Measurements from ENCODE around the gene SRCIN1. TPM values are rescaled to one million over a fixed set of nuclear protein-coding genes. Genes with fewer than 3 reads are reported as not detected.

SRCIN1 gene
- total RNA-seq, 3 donors from 2014 or later, result 2.3 to 7.0 (median 2.5) TPM

- intact Hi-C loops (cut with DNase I, micrococcal nuclease), result no loop called here
- Histone ChIP-seq H3K9me3 (no peaks in the 10 kb centered on the region), H3K4me3 (no peak overlapping the region), H3K4me1 (ENCODE audit: low read depth) (peaks cover 17% of the 10 kb centered on the region), H3K36me3 (ENCODE audit: low read depth) (no peaks in the 10 kb centered on the region)
- no peak for TF ChIP-seq CTCF (IDR thresholded peaks at IDR 0.05)
- peak; percentile 78 to 88 (median 87) for DNase-seq
- peak; percentile 84 for ATAC-seq
Measured at GRCh38 chr17:38601539-38602351, 4.0 kb downstream of the SRCIN1 start.

GRCh38 chr17:38600906-38601305 is 4.8 kb downstream of the SRCIN1 start:
- ATAC-seq (no peak), DNase-seq (peak in 2 of 3 donors; percentile 46 to 57)
- intact Hi-C loops (cut with DNase I, micrococcal nuclease), result no loop called here
- H3K9me3 ChIP-seq, result no peaks in the 10 kb centered on the region
- no peaks in the 10 kb centered on the region for H3K36me3 ChIP-seq (ENCODE audit: low read depth)
- H3K4me1 ChIP-seq (ENCODE audit: low read depth), result peaks cover 12% of the 10 kb centered on the region
- no peak overlapping the region for H3K4me3 ChIP-seq
- TF ChIP-seq CTCF (IDR thresholded peaks at IDR 0.05), result no peak

GRCh38 chr17:38600416-38600815 is 5.3 kb downstream of the SRCIN1 start:
- no peak for TF ChIP-seq CTCF (IDR thresholded peaks at IDR 0.05)
- H3K4me1 ChIP-seq (ENCODE audit: low read depth), result peaks cover 12% of the 10 kb centered on the region
- no peaks in the 10 kb centered on the region for H3K36me3 ChIP-seq (ENCODE audit: low read depth)
- ATAC-seq, result no peak
- no peak overlapping the region for H3K4me3 ChIP-seq
- intact Hi-C loops (cut with DNase I, micrococcal nuclease), result no loop called here
- no peak for DNase-seq
- no peaks in the 10 kb centered on the region for H3K9me3 ChIP-seq

GRCh38 chr17:38599398-38599856 is 6.3 kb downstream of the SRCIN1 start:
- DNase-seq (no peak), ATAC-seq (no peak)
- no peaks in the 10 kb centered on the region for H3K9me3 ChIP-seq
- TF ChIP-seq CTCF (IDR thresholded peaks at IDR 0.05), result no peak
- H3K36me3 ChIP-seq (ENCODE audit: low read depth), result no peaks in the 10 kb centered on the region
- intact Hi-C loops (cut with DNase I, micrococcal nuclease), result no loop called here
- H3K4me1 ChIP-seq (ENCODE audit: low read depth), result peaks cover 9% of the 10 kb centered on the region
- H3K4me3 ChIP-seq, result no peak overlapping the region

GRCh38 chr17:38598995-38599394 is 6.8 kb downstream of the SRCIN1 start:
- DNase-seq (no peak), ATAC-seq (no peak)
- Histone ChIP-seq H3K9me3 (no peaks in the 10 kb centered on the region), H3K36me3 (ENCODE audit: low read depth) (no peaks in the 10 kb centered on the region), H3K4me1 (ENCODE audit: low read depth) (peaks cover 9% of the 10 kb centered on the region), H3K4me3 (no peak overlapping the region)
- no peak for TF ChIP-seq CTCF (IDR thresholded peaks at IDR 0.05)
- intact Hi-C loops (cut with DNase I, micrococcal nuclease), result no loop called here
